LNCAP (cell line): Measurements from ENCODE around the gene KIAA1614.
A peak's percentile ranks its signal among the peaks of the same experiment; 100 is the strongest.

ENCODE experiments used
- TF ChIP-seq, protein P1 (sequence below): fragments of 450-650 bp; IDR thresholded peaks from 2 replicates; pipeline ENCODE4 v1.5.1; 2017; ENCODE audit warnings: mild to moderate bottlenecking

Gene KIAA1614

DNA sequence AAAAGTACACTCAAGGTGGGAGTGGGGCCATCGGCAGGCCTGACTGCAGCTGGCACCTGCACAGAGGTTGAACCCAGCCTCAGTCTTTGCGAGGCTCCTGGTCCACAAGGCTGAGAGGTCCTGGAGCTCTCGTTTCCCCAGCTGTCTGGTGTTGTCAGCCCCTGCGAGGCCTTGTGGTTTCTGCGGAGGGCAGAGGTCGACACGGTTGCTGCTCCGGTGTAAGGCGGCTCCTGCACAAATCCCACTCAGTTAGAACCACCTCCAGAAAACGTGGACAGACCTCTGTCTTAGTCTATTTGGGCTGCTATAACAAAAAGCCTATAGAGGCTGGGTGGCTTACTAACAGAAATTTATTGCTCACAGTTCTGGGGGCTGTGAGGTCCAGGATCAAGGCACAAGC is 5.8 kb downstream of the KIAA1614 start:
- TF ChIP-seq, protein P1, sequence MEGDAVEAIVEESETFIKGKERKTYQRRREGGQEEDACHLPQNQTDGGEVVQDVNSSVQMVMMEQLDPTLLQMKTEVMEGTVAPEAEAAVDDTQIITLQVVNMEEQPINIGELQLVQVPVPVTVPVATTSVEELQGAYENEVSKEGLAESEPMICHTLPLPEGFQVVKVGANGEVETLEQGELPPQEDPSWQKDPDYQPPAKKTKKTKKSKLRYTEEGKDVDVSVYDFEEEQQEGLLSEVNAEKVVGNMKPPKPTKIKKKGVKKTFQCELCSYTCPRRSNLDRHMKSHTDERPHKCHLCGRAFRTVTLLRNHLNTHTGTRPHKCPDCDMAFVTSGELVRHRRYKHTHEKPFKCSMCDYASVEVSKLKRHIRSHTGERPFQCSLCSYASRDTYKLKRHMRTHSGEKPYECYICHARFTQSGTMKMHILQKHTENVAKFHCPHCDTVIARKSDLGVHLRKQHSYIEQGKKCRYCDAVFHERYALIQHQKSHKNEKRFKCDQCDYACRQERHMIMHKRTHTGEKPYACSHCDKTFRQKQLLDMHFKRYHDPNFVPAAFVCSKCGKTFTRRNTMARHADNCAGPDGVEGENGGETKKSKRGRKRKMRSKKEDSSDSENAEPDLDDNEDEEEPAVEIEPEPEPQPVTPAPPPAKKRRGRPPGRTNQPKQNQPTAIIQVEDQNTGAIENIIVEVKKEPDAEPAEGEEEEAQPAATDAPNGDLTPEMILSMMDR: no peak

DNA sequence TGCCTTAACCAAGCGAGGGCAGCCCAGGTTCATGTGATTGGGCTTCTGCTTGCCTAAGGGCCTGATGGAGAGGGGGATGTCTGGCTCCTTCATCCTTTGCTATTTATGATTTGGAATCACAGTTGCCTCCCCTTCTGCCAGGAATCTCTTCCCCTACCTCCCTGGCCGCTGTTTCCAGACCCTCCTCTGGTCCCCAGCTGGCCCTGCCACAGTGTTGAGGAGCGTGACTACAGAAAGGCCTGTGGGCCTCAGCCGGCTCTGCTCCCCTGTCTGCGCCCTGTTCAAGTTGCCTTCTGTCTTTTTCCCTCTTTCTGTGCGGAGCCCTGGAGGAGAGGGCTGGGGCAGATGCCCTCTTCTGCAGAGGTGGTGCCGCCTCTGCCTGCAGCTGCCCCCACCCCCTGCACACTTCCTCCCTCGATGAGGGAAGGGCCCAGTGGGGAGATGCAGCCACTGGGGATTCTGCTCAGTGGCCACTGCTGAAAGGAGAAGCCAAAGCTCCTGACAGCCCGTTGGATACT is 6.5 kb downstream of the KIAA1614 start:
- TF ChIP-seq, protein P1: no peak

DNA sequence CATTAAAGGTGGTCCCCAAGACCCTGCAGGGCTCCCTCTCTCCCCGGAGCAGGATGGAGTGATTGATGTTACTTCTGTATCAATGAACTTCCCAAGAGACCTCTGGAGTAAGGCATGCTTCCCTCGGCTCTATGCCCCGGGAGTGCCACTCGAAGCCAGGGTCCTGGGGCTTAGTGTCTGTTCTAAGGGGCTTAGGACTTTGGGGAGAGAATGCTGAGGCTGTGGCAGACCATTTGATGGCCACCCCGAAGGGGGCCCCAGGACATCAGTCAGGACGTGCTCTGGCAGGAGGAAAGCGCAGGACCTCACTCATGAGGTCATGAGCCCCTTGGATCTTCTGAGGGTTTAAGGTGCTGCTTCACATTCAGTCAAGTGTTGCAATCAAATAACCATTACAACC is 7.5 kb downstream of the KIAA1614 start:
- TF ChIP-seq, protein P1: no peak

DNA sequence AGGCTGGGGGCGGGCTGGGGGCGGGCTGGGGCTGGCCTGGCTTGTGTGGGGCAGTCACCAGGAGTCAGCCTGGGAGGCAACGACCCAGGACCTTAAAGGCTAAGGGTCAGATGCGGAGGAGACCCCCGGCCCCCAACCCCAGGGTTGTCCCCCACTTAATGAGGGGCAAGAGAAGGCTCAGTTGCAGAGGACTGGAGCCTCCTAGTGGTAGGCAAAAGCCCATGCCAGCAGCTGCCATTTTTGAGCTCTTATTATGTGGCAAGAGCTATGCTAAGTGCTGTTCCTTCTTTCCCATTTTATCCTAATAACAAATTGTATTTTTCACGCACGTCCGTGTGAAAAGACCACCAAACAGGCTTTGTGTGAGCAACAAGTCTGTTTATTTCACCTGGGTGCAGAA is 8.0 kb downstream of the KIAA1614 start:
- TF ChIP-seq, protein P1: peak; percentile 46

DNA sequence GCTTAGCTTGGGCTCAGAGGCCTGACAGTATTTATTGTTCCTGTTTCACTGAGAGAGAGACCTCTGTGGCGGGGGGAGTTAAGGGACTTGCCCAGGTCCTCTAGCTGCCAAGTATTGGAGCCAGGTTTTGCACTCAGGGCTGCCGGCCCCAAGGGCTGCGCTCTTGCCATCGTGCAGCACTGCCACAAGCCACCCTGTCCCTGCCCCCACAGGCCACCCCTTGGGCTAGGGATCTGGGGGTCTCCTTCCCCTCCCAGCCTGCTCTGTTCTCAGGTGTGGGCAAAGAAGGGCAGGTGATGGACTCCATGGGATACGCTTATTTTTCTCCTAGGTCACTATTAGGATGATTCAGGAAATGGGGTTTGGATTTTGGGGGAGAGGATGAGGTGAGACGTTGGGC is 8.7 kb downstream of the KIAA1614 start:
- TF ChIP-seq, protein P1: no peak

DNA sequence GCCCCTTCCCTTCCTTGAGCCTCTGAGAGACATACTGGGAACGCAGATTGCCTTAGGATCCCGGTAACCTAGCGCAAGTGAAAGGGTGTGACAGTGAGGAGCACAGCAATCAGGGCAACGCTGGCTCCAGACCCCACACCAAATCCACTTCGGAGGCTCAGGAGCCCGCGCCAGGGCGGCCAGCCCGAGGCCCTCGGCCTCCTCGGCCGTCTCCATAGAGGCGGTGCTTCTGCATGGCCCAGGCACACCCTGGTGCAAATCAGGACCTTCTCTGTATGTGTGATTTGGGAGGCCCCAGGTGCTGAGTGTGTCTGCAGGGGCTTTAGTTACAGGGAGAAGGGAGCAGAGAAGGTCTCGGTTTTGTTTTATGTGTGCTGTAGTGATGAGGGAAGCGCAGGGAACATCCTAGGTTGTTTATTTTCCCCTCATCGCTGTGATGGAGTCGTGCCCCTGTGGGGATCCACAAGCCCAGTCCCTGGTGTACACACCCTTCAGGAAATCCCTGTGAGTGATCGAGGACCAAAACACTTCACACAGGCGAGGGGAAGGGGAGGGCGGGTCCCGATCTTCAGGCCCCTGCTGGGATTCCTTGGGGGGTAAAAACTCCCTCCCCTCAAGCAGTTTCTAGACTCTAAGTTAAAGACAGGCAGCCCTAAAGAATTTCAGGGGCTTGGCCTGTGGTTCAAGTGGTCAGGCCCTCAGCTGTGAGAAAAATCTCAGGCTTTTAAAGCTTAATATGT is 9.4 kb downstream of the KIAA1614 start:
- TF ChIP-seq, protein P1: no peak

DNA sequence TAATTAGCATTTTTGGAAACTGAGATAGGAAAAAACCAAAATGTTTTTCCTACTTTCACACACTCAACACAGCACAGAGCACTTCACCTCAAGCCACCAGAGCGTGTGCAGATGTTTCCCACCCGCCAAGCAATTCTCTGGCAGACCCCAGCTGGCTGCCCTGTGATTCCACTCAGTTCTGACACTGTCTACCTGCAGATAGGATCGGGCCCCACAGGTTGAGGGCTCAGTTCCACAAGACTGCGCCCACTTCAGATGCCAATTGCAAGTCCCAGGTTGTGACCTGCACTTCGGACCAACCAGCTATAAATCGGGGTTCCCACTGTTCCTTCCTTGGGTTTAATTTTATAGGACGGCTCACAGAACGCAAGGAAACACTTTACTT is 9.9 kb downstream of the KIAA1614 start:
- TF ChIP-seq, protein P1: no peak
